GM12878 (cell line): ENCODE data around the gene INO80C.

Experiments used
- BHLHE40 ChIP-seq, 2 experiments: fragments of 450-650 bp in 1 of 2; IDR thresholded peaks; 2 replicates each; pipeline ENCODE4 v1.6.1; 2011 to 2017; ENCODE audit warnings: low read depth in 2 of 2, borderline replicate concordance in 1 of 2, improper control_type of control experiment in 1 of 2, low read length in 1 of 2, mild to moderate bottlenecking in 1 of 2
- CTCF ChIP-seq, 3 experiments: IDR thresholded peaks in 2 of 3; conservative IDR thresholded peaks in 1 of 3; 2 replicates each; pipeline ENCODE4 v1.5.1; 2011; ENCODE audit warnings: low read depth in 3 of 3, low read length in 3 of 3, mild to moderate bottlenecking in 3 of 3, control low read depth in 2 of 3, moderate library complexity in 2 of 3, inconsistent platforms in 1 of 3, mixed read lengths in 1 of 3; ENCODE audit not compliant: control insufficient read depth in 2 of 3, insufficient read depth in 1 of 3; ENCODE audit errors: extremely low read depth in 1 of 3
- FOXM1 ChIP-seq: IDR thresholded peaks from 2 replicates; pipeline ENCODE4 v1.6.1; 2012; ENCODE audit warnings: low read depth, mild to moderate bottlenecking, inconsistent platforms, low read length, moderate library complexity
- MYC ChIP-seq: IDR thresholded peaks from 2 replicates; pipeline ENCODE4 v1.6.1; 2011; ENCODE audit warnings: mild to moderate bottlenecking, low read length, moderate library complexity, inconsistent platforms; ENCODE audit not compliant: insufficient read depth, insufficient replicate concordance, insufficient read length, severe bottlenecking
- NRF1 ChIP-seq: conservative IDR thresholded peaks from 2 replicates; pipeline ENCODE4 v1.6.1; 2011; ENCODE audit warnings: mild to moderate bottlenecking, low read depth, low read length, improper control_type of control experiment
- PBX3 ChIP-seq: IDR thresholded peaks from 2 replicates; pipeline ENCODE4 v1.6.1; 2011; ENCODE audit warnings: mild to moderate bottlenecking, low read depth, low read length, moderate library complexity; ENCODE audit not compliant: insufficient replicate concordance
- POLR2A ChIP-seq: IDR thresholded peaks from 2 replicates; pipeline ENCODE4 v1.6.1; 2011; ENCODE audit warnings: low read depth, mild to moderate bottlenecking, low read length
- PRDM15 ChIP-seq: fragments of 450-650 bp; formaldehyde crosslinking; IDR thresholded peaks from 2 replicates; pipeline ENCODE4 v1.4.0; 2020; ENCODE audit warnings: mild to moderate bottlenecking, moderate library complexity
- RAD21 ChIP-seq: IDR thresholded peaks from 2 replicates; pipeline ENCODE4 v1.6.1; 2011; ENCODE audit warnings: mild to moderate bottlenecking, low read depth, low read length, moderate library complexity; ENCODE audit not compliant: insufficient read depth
- RAD51 ChIP-seq: fragments of 450-650 bp; IDR thresholded peaks from 2 replicates; pipeline ENCODE4 v1.6.1; 2016; ENCODE audit warnings: moderate library complexity, mild to moderate bottlenecking, inconsistent platforms
- SMAD5 ChIP-seq: IDR thresholded peaks from 2 replicates; pipeline ENCODE4 v1.6.1; 2016; ENCODE audit warnings: antibody characterized with exemption, low read depth
- SMC3 ChIP-seq: IDR thresholded peaks from 2 replicates; pipeline ENCODE4 v1.6.1; 2011; ENCODE audit warnings: low read length, improper control_type of control experiment, borderline replicate concordance
- SUZ12 ChIP-seq: fragments of 200-600 bp; sonication (generic); IDR thresholded peaks from one replicate; pipeline ENCODE4 v1.6.1; 2018; ENCODE audit warnings: antibody characterized with exemption, mild to moderate bottlenecking; ENCODE audit not compliant: unreplicated experiment
- ZBTB4 ChIP-seq: fragments of 450-650 bp; formaldehyde crosslinking; IDR thresholded peaks from 2 replicates; pipeline ENCODE4 v1.4.0; 2022; ENCODE audit warnings: mild to moderate bottlenecking, moderate library complexity

- TF ChIP-seq MYC (no peak), CTCF (IDR thresholded peaks at IDR 0.05 in 2 of 3, conservative IDR thresholded peaks at IDR 0.05 in 1 of 3; ENCODE audit: control insufficient read depth in 2 of 3, extremely low read depth in 1 of 3, insufficient read depth in 1 of 3, low read depth in 3 of 3, low read length in 3 of 3) (no peak), PBX3 (no peak), POLR2A (no peak), RAD21 (no peak), NRF1 (no peak), ZBTB4 (CRISPR knock-in tag) (no peak), PRDM15 (no peak), BHLHE40 (IDR thresholded peaks at IDR 0.05; ENCODE audit: borderline replicate concordance in 1 of 2, low read depth in 2 of 2, low read length in 1 of 2) (no peak), SUZ12 (no peak), SMC3 (no peak), FOXM1 (no peak), SMAD5 (no peak), RAD51 (no peak)
Observed at GRCh38 chr18:35451916-35452315, 45.8 kb downstream of the INO80C start.
